ENCODE results near the gene PIAS2.

PIAS2 gene

GRCh38 chr18:46910856-46911255, 6.5 kb downstream of the PIAS2 start:
- Histone ChIP-seq H3K27me3 (replicated peaks) (no peaks in the 10 kb centered on the region), H3K27ac (no peak overlapping the region), H3K4me3 (ENCODE audit: low read depth, low read length) (no peak overlapping the region), H3K36me3 (replicated peaks) (no peaks in the 10 kb centered on the region)
- in situ Hi-C loops (cut with HindIII; ENCODE audit: low pct_ligation_motif_present, low sequenced_read_pairs): no loop called here
- no peak for TF ChIP-seq CTCF (IDR thresholded peaks at IDR 0.05; ENCODE audit: low read depth, low read length, missing control alignments)
- DNase-seq: no peak

- in situ Hi-C loops (cut with HindIII; ENCODE audit: low pct_ligation_motif_present, low sequenced_read_pairs): no loop called here
- DNase-seq: no peak
- no peak for TF ChIP-seq CTCF (IDR thresholded peaks at IDR 0.05; ENCODE audit: low read depth, low read length, missing control alignments)
- Histone ChIP-seq H3K27me3 (replicated peaks) (no peaks in the 10 kb centered on the region), H3K4me3 (ENCODE audit: low read depth, low read length) (no peak overlapping the region), H3K27ac (no peak overlapping the region), H3K36me3 (replicated peaks) (no peaks in the 10 kb centered on the region)
Observed at GRCh38 chr18:46909497-46909896, 7.8 kb downstream of the PIAS2 start.

GRCh38 chr18:46903406-46903805, 13.9 kb downstream of the PIAS2 start:
- in situ Hi-C loops (cut with HindIII; ENCODE audit: low pct_ligation_motif_present, low sequenced_read_pairs): no loop called here
- no peak overlapping the region for H3K4me3 ChIP-seq (ENCODE audit: low read depth, low read length)
- H3K27ac ChIP-seq: no peak overlapping the region
- H3K36me3 ChIP-seq (replicated peaks): no peaks in the 10 kb centered on the region
- no peak for TF ChIP-seq CTCF (IDR thresholded peaks at IDR 0.05; ENCODE audit: low read depth, low read length, missing control alignments)
- H3K27me3 ChIP-seq (replicated peaks): no peaks in the 10 kb centered on the region
- no peak for DNase-seq

- TF ChIP-seq CTCF (IDR thresholded peaks at IDR 0.05; ENCODE audit: low read depth, low read length, missing control alignments): no peak
- in situ Hi-C loops (cut with HindIII; ENCODE audit: low pct_ligation_motif_present, low sequenced_read_pairs): no loop called here
- Histone ChIP-seq H3K27me3 (replicated peaks) (no peaks in the 10 kb centered on the region), H3K36me3 (replicated peaks) (no peaks in the 10 kb centered on the region), H3K4me3 (ENCODE audit: low read depth, low read length) (no peak overlapping the region), H3K27ac (no peak overlapping the region)
- no peak for DNase-seq
Observed at GRCh38 chr18:46899274-46899948, 17.9 kb downstream of the PIAS2 start.

- DNase-seq: no peak
- Histone ChIP-seq H3K36me3 (replicated peaks) (no peaks in the 10 kb centered on the region), H3K27me3 (replicated peaks) (no peaks in the 10 kb centered on the region), H3K27ac (no peak overlapping the region), H3K4me3 (ENCODE audit: low read depth, low read length) (no peak overlapping the region)
- TF ChIP-seq CTCF (IDR thresholded peaks at IDR 0.05; ENCODE audit: low read depth, low read length, missing control alignments): no peak
- in situ Hi-C loops (cut with HindIII; ENCODE audit: low pct_ligation_motif_present, low sequenced_read_pairs): no loop called here
Observed at GRCh38 chr18:46894124-46894523, 23.2 kb downstream of the PIAS2 start.

GRCh38 chr18:46893360-46893759, 23.9 kb downstream of the PIAS2 start:
- no peaks in the 10 kb centered on the region for H3K36me3 ChIP-seq (replicated peaks)
- H3K4me3 ChIP-seq (ENCODE audit: low read depth, low read length): no peak overlapping the region
- no peak for DNase-seq
- H3K27ac ChIP-seq: no peak overlapping the region
- H3K27me3 ChIP-seq (replicated peaks): no peaks in the 10 kb centered on the region
- no peak for TF ChIP-seq CTCF (IDR thresholded peaks at IDR 0.05; ENCODE audit: low read depth, low read length, missing control alignments)
- in situ Hi-C loops (cut with HindIII; ENCODE audit: low pct_ligation_motif_present, low sequenced_read_pairs): no loop called here
